ENCODE results near the gene MDM2.

Gene MDM2

GRCh38 chr12:68823696-68824095 is 15.7 kb downstream of the MDM2 start:
- DNase-seq (ENCODE audit: low read depth, low spot score): no peak
- peaks cover 93% of the 10 kb centered on the region for H3K36me3 ChIP-seq (ENCODE audit: insufficient read depth, low read length)
- no peaks in the 10 kb centered on the region for H3K9me3 ChIP-seq (ENCODE audit: low read depth, low read length)
- no peak overlapping the region for H3K27ac ChIP-seq
- H3K4me3 ChIP-seq: no peak overlapping the region
- H3K9ac ChIP-seq (ENCODE audit: insufficient read length): no peak overlapping the region
- no peak for TF ChIP-seq EZH2 (IDR thresholded peaks at IDR 0.05)
- TF ChIP-seq POLR2AphosphoS5 (IDR thresholded peaks at IDR 0.05; ENCODE audit: borderline replicate concordance, low read depth, low read length): no peak
- no peak for TF ChIP-seq FOXP2 (optimal IDR thresholded peaks at IDR 0.05; ENCODE audit: control extremely low read depth, extremely low read length, insufficient read depth)

GRCh38 chr12:68824131-68824530 is 16.2 kb downstream of the MDM2 start:
- H3K36me3 ChIP-seq (ENCODE audit: insufficient read depth, low read length): peaks cover 93% of the 10 kb centered on the region
- no peaks in the 10 kb centered on the region for H3K9me3 ChIP-seq (ENCODE audit: low read depth, low read length)
- no peak overlapping the region for H3K9ac ChIP-seq (ENCODE audit: insufficient read length)
- H3K27ac ChIP-seq: no peak overlapping the region
- TF ChIP-seq EZH2 (IDR thresholded peaks at IDR 0.05): no peak
- TF ChIP-seq FOXP2 (optimal IDR thresholded peaks at IDR 0.05; ENCODE audit: control extremely low read depth, extremely low read length, insufficient read depth): no peak
- no peak for TF ChIP-seq POLR2AphosphoS5 (IDR thresholded peaks at IDR 0.05; ENCODE audit: borderline replicate concordance, low read depth, low read length)
- no peak for DNase-seq (ENCODE audit: low read depth, low spot score)
- H3K4me3 ChIP-seq: no peak overlapping the region

- Histone ChIP-seq H3K27ac (no peak overlapping the region), H3K36me3 (ENCODE audit: insufficient read depth, low read length) (peaks cover 93% of the 10 kb centered on the region), H3K9ac (ENCODE audit: insufficient read length) (no peak overlapping the region), H3K4me3 (no peak overlapping the region), H3K9me3 (ENCODE audit: low read depth, low read length) (no peaks in the 10 kb centered on the region)
- TF ChIP-seq EZH2 (IDR thresholded peaks at IDR 0.05) (no peak), FOXP2 (optimal IDR thresholded peaks at IDR 0.05; ENCODE audit: control extremely low read depth, extremely low read length, insufficient read depth) (no peak), POLR2AphosphoS5 (IDR thresholded peaks at IDR 0.05; ENCODE audit: borderline replicate concordance, low read depth, low read length) (no peak)
- DNase-seq (ENCODE audit: low read depth, low spot score): no peak
Measured at GRCh38 chr12:68824597-68825250, 16.7 kb downstream of the MDM2 start.

- H3K9ac ChIP-seq (ENCODE audit: insufficient read length): no peak overlapping the region
Measured at GRCh38 chr12:68825569-68826217, 17.7 kb downstream of the MDM2 start.

GRCh38 chr12:68827895-68828671 is 20.1 kb downstream of the MDM2 start:
- no peak overlapping the region for H3K4me3 ChIP-seq
- no peak overlapping the region for H3K9ac ChIP-seq (ENCODE audit: insufficient read length)
- H3K36me3 ChIP-seq (ENCODE audit: insufficient read depth, low read length): peaks cover 91% of the 10 kb centered on the region
- H3K27ac ChIP-seq: no peak overlapping the region
- H3K9me3 ChIP-seq (ENCODE audit: low read depth, low read length): no peaks in the 10 kb centered on the region
- no peak for TF ChIP-seq FOXP2 (optimal IDR thresholded peaks at IDR 0.05; ENCODE audit: control extremely low read depth, extremely low read length, insufficient read depth)
- TF ChIP-seq EZH2 (IDR thresholded peaks at IDR 0.05): no peak
- no peak for TF ChIP-seq POLR2AphosphoS5 (IDR thresholded peaks at IDR 0.05; ENCODE audit: borderline replicate concordance, low read depth, low read length)
- no peak for DNase-seq (ENCODE audit: low read depth, low spot score)

More at GRCh38 chr12:68825569-68826217, 17.7 kb downstream of the MDM2 start:
- TF ChIP-seq EZH2 (IDR thresholded peaks at IDR 0.05) (no peak), FOXP2 (optimal IDR thresholded peaks at IDR 0.05; ENCODE audit: control extremely low read depth, extremely low read length, insufficient read depth) (no peak), POLR2AphosphoS5 (IDR thresholded peaks at IDR 0.05; ENCODE audit: borderline replicate concordance, low read depth, low read length) (no peak)
- no peak overlapping the region for H3K27ac ChIP-seq
- no peak for DNase-seq (ENCODE audit: low read depth, low spot score)
- H3K9me3 ChIP-seq (ENCODE audit: low read depth, low read length): no peaks in the 10 kb centered on the region
- peaks cover 94% of the 10 kb centered on the region for H3K36me3 ChIP-seq (ENCODE audit: insufficient read depth, low read length)
- H3K4me3 ChIP-seq: no peak overlapping the region

GRCh38 chr12:68828672-68829068 is 20.7 kb downstream of the MDM2 start:
- no peak for TF ChIP-seq EZH2 (IDR thresholded peaks at IDR 0.05)
- TF ChIP-seq POLR2AphosphoS5 (IDR thresholded peaks at IDR 0.05; ENCODE audit: borderline replicate concordance, low read depth, low read length): no peak
- TF ChIP-seq FOXP2 (optimal IDR thresholded peaks at IDR 0.05; ENCODE audit: control extremely low read depth, extremely low read length, insufficient read depth): no peak
- Histone ChIP-seq H3K36me3 (ENCODE audit: insufficient read depth, low read length) (peaks cover 88% of the 10 kb centered on the region), H3K9me3 (ENCODE audit: low read depth, low read length) (no peaks in the 10 kb centered on the region), H3K27ac (no peak overlapping the region), H3K9ac (ENCODE audit: insufficient read length) (no peak overlapping the region), H3K4me3 (no peak overlapping the region)
- DNase-seq (ENCODE audit: low read depth, low spot score): no peak

- TF ChIP-seq FOXP2 (optimal IDR thresholded peaks at IDR 0.05; ENCODE audit: control extremely low read depth, extremely low read length, insufficient read depth): no peak
- no peak for TF ChIP-seq EZH2 (IDR thresholded peaks at IDR 0.05)
- no peak for TF ChIP-seq POLR2AphosphoS5 (IDR thresholded peaks at IDR 0.05; ENCODE audit: borderline replicate concordance, low read depth, low read length)
- H3K4me3 ChIP-seq: no peak overlapping the region
- DNase-seq (ENCODE audit: low read depth, low spot score): no peak
Measured at GRCh38 chr12:68831272-68831671, 23.3 kb downstream of the MDM2 start.

More at GRCh38 chr12:68831272-68831671, 23.3 kb downstream of the MDM2 start:
- no peak overlapping the region for H3K9ac ChIP-seq (ENCODE audit: insufficient read length)
- no peaks in the 10 kb centered on the region for H3K9me3 ChIP-seq (ENCODE audit: low read depth, low read length)
- H3K36me3 ChIP-seq (ENCODE audit: insufficient read depth, low read length): peaks cover 84% of the 10 kb centered on the region
- H3K27ac ChIP-seq: no peak overlapping the region
